HL-60 (cell line): ENCODE measurements around the gene RASSF7.

Source experiments
- DNase-seq, 2 experiments: peaks; one replicate each; pipeline ENCODE4 v3.0.0-alpha.2; 2010 to 2020; ENCODE audit warnings: low read depth in 1 of 2, low spot score in 1 of 2
- H3K27ac ChIP-seq: fragments of 250-450 bp; sonication (Bioruptor Pico); replicated peaks from 2 replicates; pipeline ENCODE4 v1.5.1; 2020; ENCODE audit warnings: mild to moderate bottlenecking, moderate library complexity
- H3K27me3 ChIP-seq: fragments of 250-450 bp; sonication (Bioruptor Pico); 2 replicates; pipeline ENCODE4 v1.5.1; 2021; ENCODE audit warnings: mild to moderate bottlenecking, moderate library complexity; ENCODE audit not compliant: insufficient read depth, poor library complexity, severe bottlenecking
- H3K4me3 ChIP-seq: replicated peaks from 2 replicates; pipeline ENCODE4 v1.5.1; 2011; ENCODE audit warnings: mild to moderate bottlenecking, control low read depth, low read length; ENCODE audit not compliant: insufficient read depth
- GABPA ChIP-seq: IDR thresholded peaks from 2 replicates; pipeline ENCODE4 v1.6.1; 2012; ENCODE audit warnings: low read depth
- POLR2AphosphoS5 ChIP-seq: IDR thresholded peaks from 2 replicates; pipeline ENCODE4 v1.6.1; 2012; ENCODE audit warnings: low read depth
- SPI1 ChIP-seq: IDR thresholded peaks from 2 replicates; pipeline ENCODE4 v1.6.1; 2012; ENCODE audit warnings: low read depth, mild to moderate bottlenecking, borderline replicate concordance
- TF ChIP-seq, protein P1 (sequence below): IDR thresholded peaks from 2 replicates; pipeline ENCODE4 v1.6.1; 2012; ENCODE audit warnings: low read depth; ENCODE audit not compliant: insufficient replicate concordance
- TF ChIP-seq, protein P2 (sequence below): IDR thresholded peaks from one replicate; pipeline ENCODE4 v1.5.1; 2011; ENCODE audit warnings: low read length, control low read depth, inconsistent platforms; ENCODE audit not compliant: insufficient read depth

RASSF7 gene

GRCh38 chr11:554428-555226 lies 6.1 kb upstream of the RASSF7 start:
- Histone ChIP-seq H3K4me3 (peak overlapping the region; percentile 30), H3K27me3 (peaks cover 30% of the 10 kb centered on the region), H3K27ac (no peak overlapping the region)
- peak; percentile 60 to 72 for DNase-seq
- TF ChIP-seq SPI1, result peak; percentile 20; the same call in 1 of the 2 replicates
- TF ChIP-seq, protein P1, sequence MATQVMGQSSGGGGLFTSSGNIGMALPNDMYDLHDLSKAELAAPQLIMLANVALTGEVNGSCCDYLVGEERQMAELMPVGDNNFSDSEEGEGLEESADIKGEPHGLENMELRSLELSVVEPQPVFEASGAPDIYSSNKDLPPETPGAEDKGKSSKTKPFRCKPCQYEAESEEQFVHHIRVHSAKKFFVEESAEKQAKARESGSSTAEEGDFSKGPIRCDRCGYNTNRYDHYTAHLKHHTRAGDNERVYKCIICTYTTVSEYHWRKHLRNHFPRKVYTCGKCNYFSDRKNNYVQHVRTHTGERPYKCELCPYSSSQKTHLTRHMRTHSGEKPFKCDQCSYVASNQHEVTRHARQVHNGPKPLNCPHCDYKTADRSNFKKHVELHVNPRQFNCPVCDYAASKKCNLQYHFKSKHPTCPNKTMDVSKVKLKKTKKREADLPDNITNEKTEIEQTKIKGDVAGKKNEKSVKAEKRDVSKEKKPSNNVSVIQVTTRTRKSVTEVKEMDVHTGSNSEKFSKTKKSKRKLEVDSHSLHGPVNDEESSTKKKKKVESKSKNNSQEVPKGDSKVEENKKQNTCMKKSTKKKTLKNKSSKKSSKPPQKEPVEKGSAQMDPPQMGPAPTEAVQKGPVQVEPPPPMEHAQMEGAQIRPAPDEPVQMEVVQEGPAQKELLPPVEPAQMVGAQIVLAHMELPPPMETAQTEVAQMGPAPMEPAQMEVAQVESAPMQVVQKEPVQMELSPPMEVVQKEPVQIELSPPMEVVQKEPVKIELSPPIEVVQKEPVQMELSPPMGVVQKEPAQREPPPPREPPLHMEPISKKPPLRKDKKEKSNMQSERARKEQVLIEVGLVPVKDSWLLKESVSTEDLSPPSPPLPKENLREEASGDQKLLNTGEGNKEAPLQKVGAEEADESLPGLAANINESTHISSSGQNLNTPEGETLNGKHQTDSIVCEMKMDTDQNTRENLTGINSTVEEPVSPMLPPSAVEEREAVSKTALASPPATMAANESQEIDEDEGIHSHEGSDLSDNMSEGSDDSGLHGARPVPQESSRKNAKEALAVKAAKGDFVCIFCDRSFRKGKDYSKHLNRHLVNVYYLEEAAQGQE, result no peak
- TF ChIP-seq GABPA, result no peak
- TF ChIP-seq, protein P2, sequence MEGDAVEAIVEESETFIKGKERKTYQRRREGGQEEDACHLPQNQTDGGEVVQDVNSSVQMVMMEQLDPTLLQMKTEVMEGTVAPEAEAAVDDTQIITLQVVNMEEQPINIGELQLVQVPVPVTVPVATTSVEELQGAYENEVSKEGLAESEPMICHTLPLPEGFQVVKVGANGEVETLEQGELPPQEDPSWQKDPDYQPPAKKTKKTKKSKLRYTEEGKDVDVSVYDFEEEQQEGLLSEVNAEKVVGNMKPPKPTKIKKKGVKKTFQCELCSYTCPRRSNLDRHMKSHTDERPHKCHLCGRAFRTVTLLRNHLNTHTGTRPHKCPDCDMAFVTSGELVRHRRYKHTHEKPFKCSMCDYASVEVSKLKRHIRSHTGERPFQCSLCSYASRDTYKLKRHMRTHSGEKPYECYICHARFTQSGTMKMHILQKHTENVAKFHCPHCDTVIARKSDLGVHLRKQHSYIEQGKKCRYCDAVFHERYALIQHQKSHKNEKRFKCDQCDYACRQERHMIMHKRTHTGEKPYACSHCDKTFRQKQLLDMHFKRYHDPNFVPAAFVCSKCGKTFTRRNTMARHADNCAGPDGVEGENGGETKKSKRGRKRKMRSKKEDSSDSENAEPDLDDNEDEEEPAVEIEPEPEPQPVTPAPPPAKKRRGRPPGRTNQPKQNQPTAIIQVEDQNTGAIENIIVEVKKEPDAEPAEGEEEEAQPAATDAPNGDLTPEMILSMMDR, result peak; percentile 28

DNA sequence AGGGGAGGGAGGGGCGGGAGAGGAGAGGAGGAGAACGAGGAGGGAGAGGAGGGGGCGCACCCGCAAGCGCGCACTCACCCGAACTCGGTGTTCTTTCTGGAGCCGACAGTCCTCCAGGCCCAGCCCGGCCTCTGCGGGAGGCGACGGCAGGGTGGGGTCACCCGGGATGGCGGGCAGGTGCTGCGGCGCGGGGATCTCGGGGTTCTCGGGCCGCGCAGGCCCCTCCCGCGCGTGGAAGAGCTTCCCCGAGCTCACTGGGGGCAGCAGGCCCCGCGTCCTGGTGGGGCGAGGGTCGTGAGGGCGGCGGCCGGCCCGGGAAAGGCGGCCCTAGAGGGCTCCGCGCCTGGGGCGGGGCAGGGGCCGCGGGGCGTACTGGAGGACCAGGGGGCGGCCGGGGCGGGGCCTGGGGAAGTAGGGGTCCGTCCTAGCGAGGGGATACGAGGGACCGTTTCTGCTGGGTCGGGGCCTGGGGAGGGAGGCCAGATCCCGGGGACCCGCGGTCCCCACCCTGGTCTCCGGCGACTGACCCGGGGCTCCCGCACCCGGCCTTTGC lies 5.5 kb upstream of the RASSF7 start:
- TF ChIP-seq, protein P1, result no peak
- TF ChIP-seq GABPA, result no peak
- TF ChIP-seq SPI1, result no peak
- TF ChIP-seq, protein P2, result no peak
- no peak for TF ChIP-seq POLR2AphosphoS5
- no peak overlapping the region for H3K27ac ChIP-seq
- DNase-seq, result no peak
- peak overlapping the region; percentile 30 for H3K4me3 ChIP-seq
- H3K27me3 ChIP-seq, result peaks cover 30% of the 10 kb centered on the region

DNA sequence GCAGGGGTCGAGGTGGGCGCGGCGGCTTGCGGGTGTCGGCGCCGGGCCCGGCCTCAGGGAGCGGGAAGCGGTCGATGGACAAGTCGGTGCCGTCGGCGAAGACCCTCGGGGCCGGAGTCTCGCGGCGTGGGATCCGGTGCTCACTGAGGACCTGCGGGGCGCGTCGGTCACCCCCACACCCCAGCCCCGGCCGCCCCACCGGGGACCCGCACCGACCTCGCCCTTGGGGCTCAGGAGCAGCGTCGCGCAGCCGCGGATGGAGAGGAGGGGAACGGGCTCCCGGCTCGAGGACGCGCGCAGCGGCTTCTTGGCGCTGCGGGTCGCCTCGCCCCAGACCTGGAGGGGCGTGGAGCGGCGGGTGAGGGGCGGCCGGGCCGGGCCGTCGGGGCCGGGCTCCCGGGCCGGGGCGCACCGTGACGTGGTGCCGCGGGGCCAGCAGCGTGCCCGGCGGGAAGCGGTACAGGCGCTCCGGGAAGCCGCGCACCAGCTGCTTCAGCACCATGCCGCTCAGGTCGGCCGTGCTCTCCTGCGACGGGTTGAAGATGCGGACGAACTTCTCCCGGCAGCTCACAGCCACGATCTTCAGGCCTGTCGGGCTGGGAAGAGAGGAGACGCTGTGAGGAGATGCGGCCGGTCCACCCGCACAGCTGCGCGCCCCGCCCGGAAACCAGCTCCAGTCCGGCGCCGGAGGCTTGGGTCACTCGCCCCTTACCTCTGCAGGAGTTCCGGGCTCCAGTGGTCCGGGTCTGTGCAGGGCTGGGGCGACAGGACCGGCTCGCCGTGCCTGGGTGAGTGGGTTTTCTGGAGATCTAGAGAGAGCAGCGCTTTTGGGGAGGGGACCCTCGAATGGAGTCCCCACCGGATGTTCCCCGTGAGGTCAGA lies 4.7 kb upstream of the RASSF7 start:
- TF ChIP-seq POLR2AphosphoS5, result no peak
- no peak for TF ChIP-seq GABPA
- no peak for TF ChIP-seq SPI1
- TF ChIP-seq, protein P1, result no peak
- TF ChIP-seq, protein P2, result no peak
- DNase-seq, result peak in 1 of 2 experiments; percentile 40
- H3K27me3 ChIP-seq, result peaks cover 30% of the 10 kb centered on the region
- no peak overlapping the region for H3K4me3 ChIP-seq
- H3K27ac ChIP-seq, result no peak overlapping the region
